GM21360 (cell line): ENCODE measurements around the gene PTPRA.
"Not testable (repeated sequence)": the region's sequence is repeated elsewhere in the genome, so short reads cannot be mapped to it uniquely, and the experiment has no call there.

Experiments
- ATAC-seq: cut with Tn5 transposase; IDR thresholded peaks from one replicate; pipeline ENCODE4 v1.9.1; 2021; ENCODE audit warnings: mild to moderate bottlenecking, moderate library complexity; ENCODE audit not compliant: unreplicated experiment

The PTPRA gene

DNA sequence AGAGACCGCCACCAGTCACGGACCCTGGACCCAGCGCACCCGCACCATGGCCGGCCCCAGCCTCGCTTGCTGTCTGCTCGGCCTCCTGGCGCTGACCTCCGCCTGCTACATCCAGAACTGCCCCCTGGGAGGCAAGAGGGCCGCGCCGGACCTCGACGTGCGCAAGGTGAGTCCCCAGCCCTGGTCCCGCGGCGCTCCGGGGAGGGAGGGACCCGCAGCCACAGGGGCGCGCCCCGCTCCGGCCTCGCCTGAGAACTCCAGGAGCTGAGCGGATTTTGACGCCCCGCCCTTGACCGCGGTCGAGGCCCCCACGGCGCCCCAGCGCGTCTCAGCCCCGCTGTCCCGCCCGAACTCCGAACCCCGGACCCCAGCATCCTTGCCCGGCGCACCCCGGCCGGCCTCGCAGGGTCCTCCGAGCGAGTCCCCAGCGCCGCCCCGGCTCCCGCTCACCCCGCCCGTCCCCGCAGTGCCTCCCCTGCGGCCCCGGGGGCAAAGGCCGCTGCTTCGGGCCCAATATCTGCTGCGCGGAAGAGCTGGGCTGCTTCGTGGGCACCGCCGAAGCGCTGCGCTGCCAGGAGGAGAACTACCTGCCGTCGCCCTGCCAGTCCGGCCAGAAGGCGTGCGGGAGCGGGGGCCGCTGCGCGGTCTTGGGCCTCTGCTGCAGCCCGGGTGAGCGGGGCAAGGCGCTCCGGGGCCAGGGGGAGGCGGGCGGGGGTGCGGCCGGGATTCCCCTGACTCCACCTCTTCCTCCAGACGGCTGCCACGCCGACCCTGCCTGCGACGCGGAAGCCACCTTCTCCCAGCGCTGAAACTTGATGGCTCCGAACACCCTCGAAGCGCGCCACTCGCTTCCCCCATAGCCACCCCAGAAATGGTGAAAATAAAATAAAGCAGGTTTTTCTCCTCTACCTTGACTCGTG, 198.6 kb downstream of the PTPRA start, which contains the start of gene OXT:
Gene OXT (plus strand): TSS at position 11 of the 920 bp plus-strand sequence. CDS start 36 bp downstream, at position 47.
- ATAC-seq = no peak

DNA sequence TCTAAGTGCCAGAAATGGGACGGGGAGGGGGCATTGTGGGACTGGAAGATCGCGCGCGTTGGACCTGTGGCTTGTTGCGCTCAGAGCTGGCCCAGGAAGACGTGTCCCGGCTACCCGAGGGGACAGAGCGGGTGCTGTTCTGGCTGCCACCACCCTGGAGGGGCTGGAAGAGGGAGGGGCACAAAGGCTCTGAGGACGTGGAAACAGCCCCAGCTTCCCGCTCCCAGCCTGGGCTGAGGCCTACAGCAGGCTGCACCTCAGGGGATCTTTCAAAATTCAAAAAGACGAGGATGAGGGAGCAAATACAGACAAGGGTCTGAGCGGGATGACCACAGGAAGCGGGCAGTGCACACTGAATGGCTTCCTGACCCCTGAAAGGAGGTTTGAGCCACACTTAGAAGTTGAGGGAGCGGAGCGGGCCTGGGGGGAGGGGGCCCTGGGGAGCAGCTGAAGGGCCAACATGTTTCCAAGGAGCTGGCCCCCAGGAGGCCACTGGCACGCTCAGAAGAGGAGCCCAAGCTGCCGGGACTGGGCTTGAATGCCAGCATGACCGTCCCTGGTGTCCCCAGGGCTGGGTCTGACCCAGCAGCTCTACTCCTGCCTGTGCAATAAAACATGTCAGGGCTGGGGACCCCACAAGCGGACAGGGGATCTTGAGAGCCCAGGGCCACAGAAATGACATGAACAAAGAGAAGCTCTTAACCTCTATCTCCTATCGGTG, 199.4 kb downstream of the PTPRA start:
- ATAC-seq = no peak

- ATAC-seq = not testable (repeated sequence)
Measured at GRCh38 chr20:3073251-3073643, 200.0 kb downstream of the PTPRA start.

GRCh38 chr20:3074812-3075211, 201.5 kb downstream of the PTPRA start:
- ATAC-seq = no peak

- not testable (repeated sequence) for ATAC-seq
Measured at GRCh38 chr20:3075315-3075714, 202.0 kb downstream of the PTPRA start.

GRCh38 chr20:3077618-3078134, 204.4 kb downstream of the PTPRA start:
- ATAC-seq = no peak

DNA sequence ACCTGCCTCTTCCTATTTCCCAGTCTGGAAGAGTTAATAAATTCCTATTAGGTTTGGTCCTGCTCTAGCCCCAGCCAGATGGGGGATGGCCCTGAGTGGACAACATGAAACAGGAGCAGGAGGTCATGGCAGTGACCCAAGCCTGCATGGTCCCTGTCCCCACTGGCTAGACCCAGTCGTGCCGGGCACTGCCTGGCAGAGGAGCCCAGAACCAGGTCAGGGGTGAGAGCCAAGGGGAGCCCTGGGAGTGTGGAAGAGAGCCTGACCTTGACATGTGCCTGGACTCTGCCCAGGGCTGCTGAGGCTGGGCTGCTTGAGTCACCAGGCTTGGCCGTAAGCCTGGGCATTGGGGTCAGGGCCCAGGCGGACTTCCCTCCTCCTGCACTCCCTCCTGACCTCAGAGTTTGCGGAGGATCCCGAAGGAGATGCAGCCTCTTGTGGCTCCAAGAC, 207.7 kb downstream of the PTPRA start:
- no peak for ATAC-seq

DNA sequence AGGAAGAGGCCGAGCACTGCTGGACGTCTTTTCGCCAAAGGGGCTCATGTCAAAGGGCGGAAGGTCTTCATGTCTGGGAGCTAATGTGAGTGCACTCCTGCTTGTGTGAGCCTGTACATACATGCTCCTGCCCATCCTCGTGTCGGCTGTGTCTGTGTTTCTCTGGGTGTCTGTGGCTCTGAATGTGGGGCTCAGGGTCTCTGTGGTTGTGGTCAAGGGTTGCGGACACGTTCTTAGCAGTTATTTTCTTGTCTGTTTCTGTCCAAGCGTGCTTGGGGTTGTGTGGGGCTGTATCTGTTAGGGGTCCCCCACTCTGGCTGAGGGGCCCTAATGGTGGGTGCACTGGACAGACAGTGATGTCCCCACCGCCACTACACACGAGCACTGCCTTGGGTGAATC, 208.4 kb downstream of the PTPRA start:
- ATAC-seq = no peak

GRCh38 chr20:3082306-3082951, 209.1 kb downstream of the PTPRA start:
- no peak for ATAC-seq

GRCh38 chr20:3082955-3083952, 210.0 kb downstream of the PTPRA start:
- ATAC-seq = no peak

DNA sequence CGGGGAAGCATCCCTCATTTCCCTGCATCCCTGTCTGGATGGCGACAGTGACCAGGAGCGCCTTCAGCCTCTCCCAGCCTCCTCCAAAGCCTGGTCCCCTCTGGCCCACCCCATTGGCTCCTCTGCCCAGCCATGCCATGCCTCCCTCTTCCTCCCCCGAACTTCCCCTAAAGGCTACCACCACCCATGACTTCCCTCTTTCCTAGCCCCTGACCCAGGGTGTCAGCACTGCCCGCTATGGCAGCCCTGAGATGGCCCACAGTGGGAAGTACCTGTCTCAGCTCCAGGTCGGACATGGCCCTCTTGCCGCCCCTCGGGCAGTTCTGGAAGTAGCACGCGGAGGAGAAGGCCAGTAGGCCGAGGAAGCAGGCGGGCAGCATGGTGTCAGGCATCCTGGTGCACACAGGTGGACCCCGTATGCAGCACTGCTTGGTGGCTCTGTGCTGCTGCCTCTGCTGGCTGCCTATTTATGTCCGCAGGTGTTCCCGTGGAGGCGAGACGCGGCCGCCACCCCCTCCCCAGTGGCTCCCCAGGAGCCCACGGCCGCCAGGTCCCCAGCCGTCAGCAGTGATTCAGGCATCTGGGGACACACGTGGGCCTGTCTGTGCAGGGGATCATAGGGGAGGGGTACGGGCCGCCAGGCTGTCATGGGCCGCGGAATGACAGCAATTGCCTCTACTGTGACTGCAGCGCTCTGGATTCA, 211.2 kb downstream of the PTPRA start, which contains the start of gene AVP:
Gene AVP (minus strand): TSS at position 442 of the 703 bp plus-strand sequence. CDS start 50 bp downstream, at position 392.
- ATAC-seq = no peak

DNA sequence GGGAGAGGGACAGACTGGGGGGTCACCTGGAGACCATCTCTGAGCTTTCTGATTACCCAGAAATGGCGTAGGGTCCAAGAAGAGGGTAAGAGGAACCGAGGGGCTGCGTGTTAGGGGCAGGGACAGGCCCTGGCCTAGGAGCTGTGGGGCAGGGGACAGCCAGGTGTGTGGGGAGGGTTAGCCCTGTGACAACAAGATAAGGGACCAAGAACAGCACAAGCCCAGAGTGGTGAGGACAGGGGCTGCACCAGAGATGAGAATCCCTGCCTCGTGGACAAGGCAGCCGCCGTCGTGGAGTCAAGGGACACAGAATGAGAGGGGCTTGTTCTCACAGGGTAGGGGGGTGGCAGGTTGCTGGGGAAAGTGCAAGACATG, 211.7 kb downstream of the PTPRA start:
- no peak for ATAC-seq

DNA sequence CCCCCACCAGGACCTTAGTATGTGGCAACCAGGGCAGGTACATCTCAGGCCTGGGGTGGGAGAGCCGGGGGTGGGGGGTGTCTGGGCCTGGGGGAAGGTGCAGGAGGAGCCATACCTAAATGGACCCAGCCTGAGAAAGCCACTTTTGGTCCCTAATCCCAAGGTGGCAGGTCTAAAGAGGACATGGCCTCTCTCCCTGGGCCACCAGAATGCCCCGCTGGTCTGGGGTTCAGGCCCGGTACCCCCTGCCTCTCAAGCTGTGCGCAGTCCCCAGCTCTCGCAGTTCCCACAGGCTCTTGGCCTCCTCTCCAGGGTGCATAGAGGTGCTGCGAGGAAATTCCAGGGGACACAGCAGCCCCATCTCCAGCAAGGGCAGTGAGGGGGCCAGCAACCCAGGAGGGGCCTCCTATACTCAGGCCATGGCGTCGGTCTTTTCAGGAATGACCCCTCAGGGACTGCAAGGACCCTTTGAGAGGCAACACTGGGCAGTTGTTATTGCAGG, 212.3 kb downstream of the PTPRA start:
- no peak for ATAC-seq

DNA sequence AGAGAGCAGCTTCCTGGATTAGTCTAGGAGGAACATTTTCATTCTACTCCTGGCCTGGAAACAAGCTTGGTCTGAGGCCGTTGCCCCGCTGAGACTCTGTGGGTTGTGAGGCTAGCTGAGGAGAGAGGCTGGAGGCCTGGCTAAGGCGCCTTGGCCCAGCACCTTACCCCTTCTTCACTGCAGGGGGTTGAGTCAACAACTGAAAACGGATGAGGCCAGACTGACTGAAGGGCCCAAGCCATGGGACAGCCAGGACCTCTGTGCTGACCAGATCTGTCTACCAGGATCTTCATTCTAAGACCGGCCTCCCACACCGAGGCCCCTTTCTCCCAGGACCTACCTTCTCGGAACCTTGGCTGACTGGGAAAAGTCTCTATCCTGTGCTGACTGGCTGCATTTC, 214.8 kb downstream of the PTPRA start:
- no peak for ATAC-seq
